ENCODE results near the gene IGLL1. TPM values are rescaled to one million over a fixed set of nuclear protein-coding genes. Genes with fewer than 3 reads are reported as not detected.

The IGLL1 gene
- total RNA-seq, 1 donor = not detected

DNA sequence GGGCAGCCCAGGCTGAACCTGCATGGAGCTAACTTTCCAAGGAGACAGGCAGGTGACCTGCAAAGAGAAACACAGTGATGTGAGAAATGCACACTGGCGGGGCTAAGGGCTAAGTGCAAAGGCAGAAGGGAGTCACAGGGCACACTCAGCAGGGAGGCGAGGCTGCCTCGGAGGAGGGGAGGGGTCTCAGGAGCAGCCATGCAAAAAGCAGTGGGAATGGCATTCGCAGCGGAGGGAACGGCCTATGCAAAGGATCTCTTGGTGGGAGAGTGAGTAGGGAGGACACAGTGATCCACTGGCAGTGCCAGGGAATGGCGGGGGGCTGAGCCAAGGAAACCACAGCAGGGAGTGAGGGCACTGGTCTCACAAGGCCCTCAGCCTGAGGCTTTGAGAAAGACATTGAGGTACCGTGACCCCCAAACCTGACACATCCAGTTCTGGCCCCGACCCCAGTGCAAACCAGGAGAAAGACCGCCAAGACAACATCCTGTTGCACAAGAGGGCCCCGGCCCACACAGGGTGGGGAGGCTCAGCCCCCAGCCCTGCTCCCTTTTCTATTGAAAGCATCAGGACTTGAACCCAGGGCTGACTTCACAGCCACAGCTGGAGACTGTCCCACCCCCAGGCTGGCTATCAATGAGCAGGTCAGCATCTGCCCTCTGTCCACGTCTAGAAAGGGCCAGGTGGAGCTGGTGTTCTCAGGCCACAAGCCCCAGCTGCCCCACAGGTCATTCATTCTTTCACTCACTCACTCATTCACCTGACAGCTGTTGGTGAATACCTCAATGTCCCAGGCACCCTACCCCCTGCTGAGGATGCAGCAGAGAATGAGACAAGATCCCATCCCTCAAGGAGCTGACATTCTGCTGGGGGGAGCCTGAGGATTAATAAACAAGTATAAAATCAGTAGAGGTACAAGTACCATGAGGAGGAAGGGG is 50.7 kb downstream of the IGLL1 start:
- H2AFZ ChIP-seq (ENCODE audit: low read length) = no peak overlapping the region
- DNase-seq (ENCODE audit: insufficient read length, low spot score, missing footprints) = peak; percentile 85
- TF ChIP-seq, protein P1, sequence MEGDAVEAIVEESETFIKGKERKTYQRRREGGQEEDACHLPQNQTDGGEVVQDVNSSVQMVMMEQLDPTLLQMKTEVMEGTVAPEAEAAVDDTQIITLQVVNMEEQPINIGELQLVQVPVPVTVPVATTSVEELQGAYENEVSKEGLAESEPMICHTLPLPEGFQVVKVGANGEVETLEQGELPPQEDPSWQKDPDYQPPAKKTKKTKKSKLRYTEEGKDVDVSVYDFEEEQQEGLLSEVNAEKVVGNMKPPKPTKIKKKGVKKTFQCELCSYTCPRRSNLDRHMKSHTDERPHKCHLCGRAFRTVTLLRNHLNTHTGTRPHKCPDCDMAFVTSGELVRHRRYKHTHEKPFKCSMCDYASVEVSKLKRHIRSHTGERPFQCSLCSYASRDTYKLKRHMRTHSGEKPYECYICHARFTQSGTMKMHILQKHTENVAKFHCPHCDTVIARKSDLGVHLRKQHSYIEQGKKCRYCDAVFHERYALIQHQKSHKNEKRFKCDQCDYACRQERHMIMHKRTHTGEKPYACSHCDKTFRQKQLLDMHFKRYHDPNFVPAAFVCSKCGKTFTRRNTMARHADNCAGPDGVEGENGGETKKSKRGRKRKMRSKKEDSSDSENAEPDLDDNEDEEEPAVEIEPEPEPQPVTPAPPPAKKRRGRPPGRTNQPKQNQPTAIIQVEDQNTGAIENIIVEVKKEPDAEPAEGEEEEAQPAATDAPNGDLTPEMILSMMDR (IDR thresholded peaks at IDR 0.05; ENCODE audit: extremely low read depth, low read depth, low read length) = no peak
- H3K9me3 ChIP-seq (ENCODE audit: low read depth, low read length) = no peaks in the 10 kb centered on the region
- no peaks in the 10 kb centered on the region for H3K36me3 ChIP-seq (ENCODE audit: insufficient read depth, low read length)
- H4K20me1 ChIP-seq (ENCODE audit: insufficient read depth, low read length) = no peaks in the 10 kb centered on the region
- no peaks in the 10 kb centered on the region for H3K27me3 ChIP-seq (ENCODE audit: insufficient read depth, low read length)
- no peak overlapping the region for H3K27ac ChIP-seq (ENCODE audit: low read depth, low read length)
- H3K4me2 ChIP-seq (ENCODE audit: insufficient read depth, low read length) = no peak overlapping the region
- H3K4me3 ChIP-seq (ENCODE audit: insufficient read depth, low read length) = no peak overlapping the region
- H3K79me2 ChIP-seq (ENCODE audit: insufficient read depth, low read length) = no peaks in the 10 kb centered on the region
- no peaks in the 10 kb centered on the region for H3K4me1 ChIP-seq (ENCODE audit: insufficient read depth, low read length)

DNA sequence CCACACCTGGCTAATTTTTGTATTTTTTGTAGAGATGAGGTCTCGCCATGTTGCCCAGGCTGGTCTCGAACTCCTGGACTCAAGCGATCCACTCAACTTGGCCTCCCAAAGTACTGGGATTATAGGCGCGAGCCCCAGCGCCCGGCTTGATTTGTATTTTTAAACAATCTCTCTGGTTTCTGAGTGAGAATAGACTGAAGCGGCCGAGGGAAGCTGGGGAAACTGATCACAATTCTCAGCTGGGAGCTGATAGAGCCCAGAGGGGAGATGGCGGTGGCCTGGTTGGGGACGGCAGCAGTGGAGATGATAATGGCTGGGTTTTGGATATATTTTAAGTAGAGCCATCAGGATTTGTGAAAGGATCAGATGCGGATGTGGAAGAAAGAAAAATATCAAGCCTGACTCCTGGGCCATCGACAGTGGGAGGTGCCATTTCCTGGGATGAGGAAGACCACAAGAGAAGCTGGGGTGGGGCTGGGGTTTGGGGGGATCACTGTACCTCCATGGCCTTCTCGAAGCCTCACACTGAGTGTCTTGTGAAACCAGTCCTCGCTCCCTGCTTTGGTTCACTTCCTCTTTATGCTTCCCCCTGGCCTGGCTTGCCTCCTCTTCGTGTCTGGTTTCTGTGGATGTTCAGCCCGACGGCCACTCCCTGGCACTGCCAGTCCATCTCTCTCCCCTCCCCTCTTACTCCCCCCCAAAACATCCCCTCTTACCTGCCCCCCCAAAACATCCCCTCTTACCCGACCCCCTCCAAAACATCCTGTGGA is 51.9 kb downstream of the IGLL1 start:
- H3K79me2 ChIP-seq (ENCODE audit: insufficient read depth, low read length) = no peaks in the 10 kb centered on the region
- H3K9me3 ChIP-seq (ENCODE audit: low read depth, low read length) = no peaks in the 10 kb centered on the region
- H3K27me3 ChIP-seq (ENCODE audit: insufficient read depth, low read length) = no peaks in the 10 kb centered on the region
- H3K4me2 ChIP-seq (ENCODE audit: insufficient read depth, low read length) = no peak overlapping the region
- TF ChIP-seq, protein P1 (IDR thresholded peaks at IDR 0.05; ENCODE audit: extremely low read depth, low read depth, low read length) = no peak
- H3K4me3 ChIP-seq (ENCODE audit: insufficient read depth, low read length) = no peak overlapping the region
- no peaks in the 10 kb centered on the region for H4K20me1 ChIP-seq (ENCODE audit: insufficient read depth, low read length)
- DNase-seq (ENCODE audit: insufficient read length, low spot score, missing footprints) = peak; percentile 52
- H3K27ac ChIP-seq (ENCODE audit: low read depth, low read length) = no peak overlapping the region
- H3K36me3 ChIP-seq (ENCODE audit: insufficient read depth, low read length) = no peaks in the 10 kb centered on the region
- no peaks in the 10 kb centered on the region for H3K4me1 ChIP-seq (ENCODE audit: insufficient read depth, low read length)
- H2AFZ ChIP-seq (ENCODE audit: low read length) = no peak overlapping the region

DNA sequence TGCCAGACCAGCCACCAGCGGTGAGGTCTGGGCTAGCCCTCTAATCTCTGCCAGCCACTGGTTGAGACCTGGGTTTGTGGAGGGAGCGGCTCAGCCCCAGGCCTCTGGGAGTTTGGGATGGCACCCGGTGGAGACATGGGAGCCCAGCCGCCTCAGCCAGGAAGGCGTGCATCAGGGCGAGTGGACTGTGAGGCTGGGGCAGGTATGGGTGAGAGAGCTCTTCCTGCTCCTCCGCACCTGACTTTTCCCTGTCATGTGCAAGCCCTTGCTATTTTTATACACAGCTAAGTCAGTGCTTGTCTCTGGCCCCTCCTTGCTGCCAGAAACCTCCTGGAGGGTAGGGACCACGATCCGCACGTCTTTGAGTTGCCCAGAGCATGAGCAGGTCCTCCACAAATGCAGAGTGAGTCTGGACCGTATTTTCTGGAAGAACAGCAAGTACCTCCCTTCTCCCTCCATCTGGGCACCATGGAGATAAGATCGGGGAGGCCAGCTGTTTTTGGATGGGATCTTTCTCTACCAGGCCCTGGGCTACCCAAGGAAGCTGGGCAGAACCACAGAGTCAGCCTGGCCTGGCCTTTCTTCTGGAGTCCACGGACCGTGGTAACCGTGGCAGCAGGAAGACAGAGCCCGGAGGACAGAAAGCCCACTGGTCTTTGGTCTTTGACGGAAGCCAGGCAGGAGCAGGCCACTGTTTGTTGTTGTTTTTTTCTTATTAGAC is 53.3 kb downstream of the IGLL1 start:
- peak; percentile 63 for DNase-seq (ENCODE audit: insufficient read length, low spot score, missing footprints)
- Histone ChIP-seq H3K4me3 (ENCODE audit: insufficient read depth, low read length) (no peak overlapping the region), H3K27ac (ENCODE audit: low read depth, low read length) (no peak overlapping the region), H3K4me2 (ENCODE audit: insufficient read depth, low read length) (no peak overlapping the region), H4K20me1 (ENCODE audit: insufficient read depth, low read length) (no peaks in the 10 kb centered on the region), H3K4me1 (ENCODE audit: insufficient read depth, low read length) (peaks cover 3% of the 10 kb centered on the region), H3K27me3 (ENCODE audit: insufficient read depth, low read length) (no peaks in the 10 kb centered on the region), H3K36me3 (ENCODE audit: insufficient read depth, low read length) (no peaks in the 10 kb centered on the region), H2AFZ (ENCODE audit: low read length) (no peak overlapping the region), H3K79me2 (ENCODE audit: insufficient read depth, low read length) (no peaks in the 10 kb centered on the region), H3K9me3 (ENCODE audit: low read depth, low read length) (no peaks in the 10 kb centered on the region)
- TF ChIP-seq, protein P1 (IDR thresholded peaks at IDR 0.05; ENCODE audit: extremely low read depth, low read depth, low read length) = no peak
